A673 (cell line): ENCODE data around the gene SPEM1. TPM values are rescaled to one million over a fixed set of nuclear protein-coding genes. Genes with fewer than 3 reads are reported as not detected.

Experiments used
- BruUV-seq: library from RNA; stranded (reverse); fragments of 400-500 nt; replicated peaks from 2 replicates; lab custom pipeline; 2021; lab: Mats Ljungman, UMichigan
- CTCF ChIA-PET: fragments of 300-600 bp; sonication (Branson Sonifier 250); formaldehyde crosslinking; loops from one replicate; lab custom pipeline; 2022; ENCODE audit warnings: antibody characterized with exemption; lab: Charles Lee
- POLR2A ChIA-PET: fragments of 300-600 bp; sonication (Branson Sonifier 250); formaldehyde crosslinking; loops from one replicate; lab custom pipeline; 2022; ENCODE audit warnings: antibody characterized with exemption; ENCODE audit not compliant: low non-redundant PET; lab: Charles Lee
- DNase-seq: peaks from one replicate; pipeline ENCODE4 v3.0.0-alpha.2; 2015; ENCODE audit warnings: low spot score
- H3K27ac ChIP-seq: fragments of 200-600 bp; sonication (generic); 2 replicates; pipeline ENCODE4 v1.5.1; 2016; ENCODE audit warnings: mixed run types, low read depth, mild to moderate bottlenecking, mixed read lengths, antibody characterized with exemption, low read length; ENCODE audit not compliant: poor library complexity, severe bottlenecking
- H3K27me3 ChIP-seq: fragments of 200-600 bp; sonication (generic); replicated peaks from 2 replicates; pipeline ENCODE4 v1.6.1; 2017; ENCODE audit warnings: mixed run types, low read depth, mild to moderate bottlenecking, mixed read lengths, antibody characterized with exemption, low read length; ENCODE audit not compliant: insufficient read depth, poor library complexity
- H3K36me3 ChIP-seq: fragments of 200-600 bp; sonication (generic); 2 replicates; pipeline ENCODE4 v1.6.1; 2016; ENCODE audit warnings: mixed run types, mild to moderate bottlenecking, mixed read lengths, antibody characterized with exemption, low read length; ENCODE audit not compliant: insufficient read depth, poor library complexity, severe bottlenecking
- H3K4me1 ChIP-seq: fragments of 200-600 bp; sonication (generic); 2 replicates; pipeline ENCODE4 v1.6.1; 2017; ENCODE audit warnings: mixed run types, mild to moderate bottlenecking, mixed read lengths, antibody characterized with exemption, low read length; ENCODE audit not compliant: insufficient read depth, poor library complexity, severe bottlenecking
- H3K4me3 ChIP-seq: fragments of 200-600 bp; sonication (generic); 2 replicates; pipeline ENCODE4 v1.5.1; 2016; ENCODE audit warnings: low read depth, mixed run types, mild to moderate bottlenecking, mixed read lengths, low read length; ENCODE audit not compliant: poor library complexity, severe bottlenecking
- H3K9me3 ChIP-seq: fragments of 200-600 bp; sonication (generic); 2 replicates; pipeline ENCODE4 v1.6.1; 2016; ENCODE audit warnings: mixed run types, low read depth, mild to moderate bottlenecking, mixed read lengths, antibody characterized with exemption, low read length; ENCODE audit not compliant: poor library complexity, severe bottlenecking
- CTCF ChIP-seq: fragments of 300-800, 200-600 bp; sonication (generic); conservative IDR thresholded peaks from 2 replicates; pipeline ENCODE4 v1.5.1; 2017; ENCODE audit warnings: low read depth, mild to moderate bottlenecking, antibody characterized with exemption, low read length, moderate library complexity, mixed read lengths
- EZH2 ChIP-seq: fragments of 200-600 bp; sonication (generic); IDR thresholded peaks from 2 replicates; pipeline ENCODE4 v1.6.1; 2017; ENCODE audit warnings: borderline replicate concordance, low read depth, mild to moderate bottlenecking, mixed read lengths, antibody characterized with exemption, low read length; ENCODE audit not compliant: poor library complexity, severe bottlenecking
- intact Hi-C: fragments of 100-400 bp; cut with micrococcal nuclease; formaldehyde crosslinking; loops from one replicate; pipeline ENCODE4 v1.10.0; 2022; ENCODE audit not compliant: unreplicated experiment
- total RNA-seq: library from RNA; stranded (reverse); gene quantifications from 2 replicates; pipeline ENCODE4 v1.2.3, GENCODE V29; 2021

The SPEM1 gene
- total RNA-seq, 1 experiment from 2014 or later, result 0.43 TPM

- no peaks in the 10 kb centered on the region for H3K27me3 ChIP-seq
- intact Hi-C loops, result loop anchor here (1.0 kb wide), 1 partner anchor 30 kb away; the partner anchor contains the start of gene TMEM102
- ChIA-PET CTCF (interaction anchor here (0.6 to 1.5 kb wide), 6 partner anchors 10 to 162 kb away, joined by 3 to 7 read pairs (median 4); partner anchors contain the start of genes GABARAP and PLSCR3), POLR2A (interaction anchor here (0.6 to 0.8 kb wide), 3 partner anchors 11 to 221 kb away, joined by 3 to 4 read pairs (median 4); partner anchors contain the start of genes NEURL4 and PLSCR3)
- no peaks in the 10 kb centered on the region for H3K9me3 ChIP-seq
- no peak for TF ChIP-seq CTCF
- no peak for TF ChIP-seq EZH2
- H3K4me1 ChIP-seq, result peaks cover 17% of the 10 kb centered on the region
- DNase-seq, result peak; percentile 48
- TSS peak; percentile 37 for BruUV-seq
- peak overlapping the region; percentile 61 for H3K4me3 ChIP-seq
- peaks cover 6% of the 10 kb centered on the region for H3K36me3 ChIP-seq
- H3K27ac ChIP-seq, result peak overlapping the region; percentile 87
Measured at GRCh38 chr17:7404737-7405349, 15.3 kb upstream of the SPEM1 start.

GRCh38 chr17:7405350-7406234 lies 14.5 kb upstream of the SPEM1 start:
- TF ChIP-seq EZH2 (no peak), CTCF (no peak)
- Histone ChIP-seq H3K9me3 (no peaks in the 10 kb centered on the region), H3K4me1 (peaks cover 17% of the 10 kb centered on the region), H3K4me3 (peak overlapping the region; percentile 61), H3K36me3 (peaks cover 6% of the 10 kb centered on the region), H3K27me3 (no peaks in the 10 kb centered on the region), H3K27ac (peak overlapping the region; percentile 87)
- no TSS peak for BruUV-seq
- ChIA-PET CTCF (interaction anchor here (0.9 kb wide), 1 partner anchor 155 kb away, joined by 4 read pairs; no protein-coding TSS in a partner anchor), POLR2A (no interaction called here)
- intact Hi-C loops, result no loop called here
- peak; percentile 42 for DNase-seq

- peak overlapping the region; percentile 61 for H3K4me3 ChIP-seq
- peaks cover 17% of the 10 kb centered on the region for H3K4me1 ChIP-seq
- BruUV-seq, result no TSS peak
- peaks cover 9% of the 10 kb centered on the region for H3K36me3 ChIP-seq
- H3K27me3 ChIP-seq, result no peaks in the 10 kb centered on the region
- CTCF ChIA-PET, result interaction anchor here (0.6 to 0.9 kb wide), 2 partner anchors 8 to 154 kb away, joined by 3 to 4 read pairs; no protein-coding TSS in a partner anchor
- H3K9me3 ChIP-seq, result no peaks in the 10 kb centered on the region
- peak overlapping the region; percentile 87 for H3K27ac ChIP-seq
- intact Hi-C loops, result no loop called here
- POLR2A ChIA-PET, result no interaction called here
- TF ChIP-seq CTCF (no peak), EZH2 (no peak)
- DNase-seq, result no peak
Measured at GRCh38 chr17:7406235-7406825, 13.8 kb upstream of the SPEM1 start.
